ENCODE measurements around the gene ZNF804A. TPM values are rescaled to one million over a fixed set of nuclear protein-coding genes. Genes with fewer than 3 reads are reported as not detected.

The ZNF804A gene
- total and polyA plus RNA-seq, 2 of the 8 experiments (the other 6 are each of a cell fraction or from before 2014, with no cell fraction given): 0.02 TPM; not detected in 1

GRCh38 chr2:184597571-184597991, 748 bp upstream of the ZNF804A start:
- Histone ChIP-seq H3K9me3 (ENCODE audit: insufficient read depth in 2 of 2, low read depth in 1 of 2, low read length in 1 of 2) (no peaks in the 10 kb centered on the region), H3K79me1 (ENCODE audit: low read depth, low read length) (no peaks in the 10 kb centered on the region), H2AK5ac (ENCODE audit: low read depth, low read length) (no peak overlapping the region), H2BK15ac (ENCODE audit: low read length) (no peak overlapping the region), H4K5ac (ENCODE audit: insufficient read length, low read depth, low read length) (no peak overlapping the region), H3K36me3 (ENCODE audit: control insufficient read depth in 2 of 4, insufficient read depth in 4 of 4, low read length in 3 of 4) (no peaks in the 10 kb centered on the region), H3K23me2 (ENCODE audit: low read depth, low read length) (peaks cover 16% of the 10 kb centered on the region), H4K91ac (replicated peaks; ENCODE audit: insufficient read length, low read length) (no peak overlapping the region), H4K8ac (ENCODE audit: extremely low read depth, insufficient read depth, low read length) (0 out of 2 replicates have a peak overlapping the region, but pooled peaks have one; percentile 39), H2BK20ac (ENCODE audit: low read length) (no peak overlapping the region), H4K20me1 (replicated peaks in 1 of 2; ENCODE audit: control insufficient read depth in 1 of 2, insufficient read depth in 2 of 2, low read length in 2 of 2) (no peaks in the 10 kb centered on the region), H3K23ac (ENCODE audit: insufficient read length) (no peak overlapping the region), H3K18ac (ENCODE audit: extremely low read depth, low read length) (no peak overlapping the region), H2BK5ac (ENCODE audit: low read depth, low read length) (no peak overlapping the region), H3K79me2 (ENCODE audit: control insufficient read depth in 1 of 2, insufficient read depth in 2 of 2, low read length in 2 of 2) (no peaks in the 10 kb centered on the region), H3K9ac (replicated peaks in 1 of 4; ENCODE audit: extremely low read depth in 1 of 4, low read depth in 3 of 4, low read length in 3 of 4) (no peak overlapping the region), H3K4ac (replicated peaks; ENCODE audit: insufficient read length, low read depth, low read length) (no peak overlapping the region), H2BK120ac (replicated peaks; ENCODE audit: low read depth, low read length) (no peak overlapping the region), H2AFZ (ENCODE audit: low read length) (peak overlapping the region; percentile 87), H3K4me2 (ENCODE audit: insufficient read depth in 1 of 2, low read depth in 2 of 2, low read length in 2 of 2) (peak overlapping the region; percentile 71 to 92), H3K14ac (ENCODE audit: insufficient read length) (no peak overlapping the region), H3K4me3 (ENCODE audit: extremely low read depth in 1 of 4, insufficient read depth in 2 of 4, low read depth in 3 of 4, low read length in 4 of 4) (peak overlapping the region; percentile 42 to 73 (median 54)), H3K27me3 (replicated peaks in 1 of 4; ENCODE audit: control insufficient read depth in 3 of 4, extremely low read depth in 1 of 4, insufficient read depth in 3 of 4, low read length in 3 of 4) (peaks cover 10 to 26% (median 18%) of the 10 kb centered on the region in 4 experiments), H3K4me1 (replicated peaks in 1 of 4; ENCODE audit: control insufficient read depth in 3 of 4, insufficient read depth in 4 of 4, low read length in 3 of 4) (peaks cover 0 to 3% (median 1%) of the 10 kb centered on the region in 4 experiments; a peak in 3 of 7 replicates), H2BK12ac (ENCODE audit: low read depth, low read length) (no peak overlapping the region), H3K56ac (replicated peaks; ENCODE audit: insufficient read length, low read depth, low read length) (no peak overlapping the region), H3K27ac (ENCODE audit: low read depth, low read length) (no peak overlapping the region)
- TF ChIP-seq ASH2L (IDR thresholded peaks at IDR 0.05; ENCODE audit: low read length) (peak; percentile 52), CREB1 (IDR thresholded peaks at IDR 0.05) (no peak), TBP (IDR thresholded peaks at IDR 0.05; ENCODE audit: low read depth, low read length) (0 out of 2 replicates have a peak, but pooled peaks have one; percentile 25), BRCA1 (IDR thresholded peaks at IDR 0.05; ENCODE audit: low read depth, low read length) (no peak)
- 5% methylated on average over 14 of the region's 14 CpGs; no CpG with 5 or more reads in 1 of the 2 experiments for WGBS, 2 experiments (ENCODE audit: extremely low coverage in 1 of 2, insufficient coverage in 1 of 2, insufficient read length in 1 of 2, insufficient replicate concordance in 2 of 2, low coverage in 1 of 2, low lambda C conversion rate in 2 of 2, missing lambda C conversion rate in 1 of 2)
- FAIRE-seq: peak; percentile 82
- POLR2A ChIA-PET (ENCODE audit: partially characterized antibody): no interaction called here
- peak; percentile 15 to 49 for DNase-seq (ENCODE audit: low read depth in 1 of 2, low spot score in 2 of 2)
- CTCF ChIA-PET (ENCODE audit: partially characterized antibody): interaction anchor here (0.8 to 1.4 kb wide), 2 partner anchors 26 to 266 kb away, joined by 3 read pairs; no protein-coding TSS in a partner anchor

Data from H1 (cell line).